Breast epithelium (tissue), 4 donors: Measurements from ENCODE around the gene CFLAR. TPM values are rescaled to one million over a fixed set of nuclear protein-coding genes. Genes with fewer than 3 reads are reported as not detected.
"Not testable (repeated sequence)": the region's sequence is repeated elsewhere in the genome, so short reads cannot be mapped to it uniquely, and the experiment has no call there.

Experiments
- DNase-seq, 2 donors: peaks; one replicate each; pipeline ENCODE4 v3.0.0-alpha.2; 2019; ENCODE audit warnings: low spot score in 2 of 2
- H3K27ac ChIP-seq, 2 donors: fragments of 200-600 bp; sonication (generic) in 1 of 2; one replicate each; pipeline ENCODE4 v1.5.1; 2016 to 2019; ENCODE audit warnings: mild to moderate bottlenecking in 1 of 2
- H3K27me3 ChIP-seq, 2 donors: fragments of 200-600 bp; sonication (generic) in 1 of 2; one replicate each; pipeline versions ENCODE4 v1.5.1 to v1.6.0; 2017 to 2019; ENCODE audit warnings: control low read depth in 1 of 2, mild to moderate bottlenecking in 1 of 2
- H3K36me3 ChIP-seq: fragments of 200-600 bp; one replicate; pipeline ENCODE4 v1.5.1; 2019
- H3K4me1 ChIP-seq, 2 donors: fragments of 200-600 bp; sonication (generic); one replicate each; pipeline ENCODE4 v1.5.1; 2016 to 2019; ENCODE audit warnings: control low read depth in 1 of 2
- H3K4me3 ChIP-seq, 3 donors: fragments of 200-600 bp; sonication (generic); 1 replicate in 2 of 3; 2 replicates in 1 of 3; pipeline ENCODE4 v1.5.1; 2016 to 2019; ENCODE audit warnings: mild to moderate bottlenecking in 3 of 3, moderate library complexity in 2 of 3
- H3K9me3 ChIP-seq, 2 donors: fragments of 200-600 bp; sonication (generic) in 1 of 2; one replicate each; pipeline ENCODE4 v1.5.1; 2016 to 2019; ENCODE audit warnings: control low read depth in 1 of 2
- POLR2A ChIP-seq: fragments of 450-650 bp; IDR thresholded peaks from one replicate; pipeline ENCODE4 v1.6.1; 2016; ENCODE audit warnings: antibody characterized with exemption, mild to moderate bottlenecking, moderate library complexity
- POLR2AphosphoS5 ChIP-seq, 3 donors: sonication (generic); formaldehyde crosslinking; IDR thresholded peaks; one replicate each; pipeline ENCODE4 v1.6.1; 2017; ENCODE audit warnings: antibody characterized with exemption in 3 of 3
- intact Hi-C: fragments of 100-400 bp; cut with DNase I; formaldehyde crosslinking; loops from one replicate; pipeline ENCODE4 v1.15.1; 2023; ENCODE audit warnings: low total_unique reads
- total RNA-seq, 3 donors: library from RNA; depleted of rRNA; stranded (reverse); fragments of >200 nt; gene quantifications; one replicate each; pipeline ENCODE4 v1.1.0, GENCODE V29; 2016
- TF ChIP-seq, protein P1 (sequence below), 3 donors: fragments of 450-650 bp; IDR thresholded peaks; one replicate each; pipeline ENCODE4 v1.5.1; 2016 to 2017; ENCODE audit warnings: antibody characterized with exemption in 3 of 3, mild to moderate bottlenecking in 3 of 3, moderate library complexity in 3 of 3

CFLAR gene
- total RNA-seq, 3 donors from 2014 or later = 180 to 322 (median 207) TPM

DNA sequence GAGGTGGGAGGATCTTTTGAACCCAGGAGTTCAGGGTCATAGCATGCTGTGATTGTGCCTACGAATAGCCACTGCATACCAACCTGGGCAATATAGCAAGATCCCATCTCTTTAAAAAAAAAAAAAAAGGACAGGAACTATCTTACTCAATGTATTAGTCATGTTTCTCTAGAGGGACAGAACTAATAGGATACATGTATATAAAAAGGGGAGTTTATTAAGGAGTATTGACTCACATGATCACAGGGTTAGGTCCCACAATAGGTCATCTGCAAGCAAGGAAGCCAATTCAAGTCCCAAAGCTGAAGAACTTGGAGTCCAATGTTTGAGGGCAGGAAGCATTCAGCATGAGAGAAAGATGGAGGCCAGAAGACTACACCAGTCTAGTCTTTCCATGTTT lies 48.2 kb downstream of the CFLAR start:
- intact Hi-C loops = loop anchor here (2.0 kb wide), 1 partner anchor 19 kb away; no protein-coding TSS in a partner anchor

DNA sequence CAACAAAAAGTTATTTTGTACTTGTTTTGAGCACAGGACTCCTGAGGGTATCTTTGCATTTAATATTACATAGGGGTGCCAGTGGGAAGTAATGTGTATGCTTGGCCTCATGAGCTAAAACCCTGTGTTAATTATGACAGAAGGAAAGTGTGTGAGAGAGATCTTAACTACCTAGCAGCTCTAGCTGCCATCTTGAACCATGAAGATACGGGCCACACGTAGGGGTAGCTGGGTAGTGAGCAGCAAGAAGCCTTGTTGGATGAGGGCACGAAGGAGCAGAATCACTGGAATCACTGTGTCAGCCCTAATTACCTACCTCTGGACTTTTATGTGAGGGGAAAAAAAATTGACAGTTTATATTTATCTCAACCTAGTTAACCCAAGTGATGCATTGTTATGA lies 51.6 kb downstream of the CFLAR start:
- Histone ChIP-seq H3K27ac (no peak overlapping the region), H3K4me3 (no peak overlapping the region), H3K4me1 (no peaks in the 10 kb centered on the region), H3K36me3 (peaks cover 20% of the 10 kb centered on the region), H3K27me3 (no peaks in the 10 kb centered on the region), H3K9me3 (no peaks in the 10 kb centered on the region)
- DNase-seq = no peak
- intact Hi-C loops = no loop called here
- TF ChIP-seq, protein P1, sequence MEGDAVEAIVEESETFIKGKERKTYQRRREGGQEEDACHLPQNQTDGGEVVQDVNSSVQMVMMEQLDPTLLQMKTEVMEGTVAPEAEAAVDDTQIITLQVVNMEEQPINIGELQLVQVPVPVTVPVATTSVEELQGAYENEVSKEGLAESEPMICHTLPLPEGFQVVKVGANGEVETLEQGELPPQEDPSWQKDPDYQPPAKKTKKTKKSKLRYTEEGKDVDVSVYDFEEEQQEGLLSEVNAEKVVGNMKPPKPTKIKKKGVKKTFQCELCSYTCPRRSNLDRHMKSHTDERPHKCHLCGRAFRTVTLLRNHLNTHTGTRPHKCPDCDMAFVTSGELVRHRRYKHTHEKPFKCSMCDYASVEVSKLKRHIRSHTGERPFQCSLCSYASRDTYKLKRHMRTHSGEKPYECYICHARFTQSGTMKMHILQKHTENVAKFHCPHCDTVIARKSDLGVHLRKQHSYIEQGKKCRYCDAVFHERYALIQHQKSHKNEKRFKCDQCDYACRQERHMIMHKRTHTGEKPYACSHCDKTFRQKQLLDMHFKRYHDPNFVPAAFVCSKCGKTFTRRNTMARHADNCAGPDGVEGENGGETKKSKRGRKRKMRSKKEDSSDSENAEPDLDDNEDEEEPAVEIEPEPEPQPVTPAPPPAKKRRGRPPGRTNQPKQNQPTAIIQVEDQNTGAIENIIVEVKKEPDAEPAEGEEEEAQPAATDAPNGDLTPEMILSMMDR (IDR thresholded peaks at IDR 0.05) = no peak
- no peak for TF ChIP-seq POLR2AphosphoS5 (IDR thresholded peaks at IDR 0.05)
- TF ChIP-seq POLR2A = no peak

More for the DNA sequence above, 48.2 kb downstream of the CFLAR start:
- Histone ChIP-seq H3K9me3 (no peaks in the 10 kb centered on the region), H3K4me1 (no peaks in the 10 kb centered on the region), H3K4me3 (no peak overlapping the region), H3K27ac (no peak overlapping the region), H3K27me3 (no peaks in the 10 kb centered on the region), H3K36me3 (peaks cover 21% of the 10 kb centered on the region)
- DNase-seq = no peak
- TF ChIP-seq POLR2AphosphoS5 (IDR thresholded peaks at IDR 0.05) (no peak), POLR2A (no peak)
- TF ChIP-seq, protein P1 (IDR thresholded peaks at IDR 0.05) = no peak

DNA sequence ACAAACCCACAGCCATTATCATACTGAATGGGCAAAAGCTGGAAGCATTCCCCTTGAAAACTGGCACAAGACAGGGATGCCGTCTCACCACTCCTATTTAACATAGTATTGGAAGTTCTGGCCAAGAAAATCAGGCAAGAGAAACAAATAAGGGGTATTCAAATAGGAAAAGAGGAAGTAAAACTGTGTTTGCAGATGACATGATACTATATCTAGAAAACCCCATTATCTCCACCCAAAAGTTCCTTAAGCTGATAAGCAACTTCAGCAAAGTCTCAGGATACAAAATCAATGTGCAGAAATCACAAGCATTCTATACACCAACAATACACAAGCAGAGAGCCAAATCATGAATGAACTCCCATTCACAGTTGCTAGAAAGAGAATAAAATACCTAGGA lies 52.5 kb downstream of the CFLAR start:
- H3K27me3 ChIP-seq, H3K27ac ChIP-seq, H3K4me1 ChIP-seq, intact Hi-C loops, H3K4me3 ChIP-seq, H3K9me3 ChIP-seq, DNase-seq: not testable (repeated sequence)
- H3K36me3 ChIP-seq = peaks cover 11% of the 10 kb centered on the region

DNA sequence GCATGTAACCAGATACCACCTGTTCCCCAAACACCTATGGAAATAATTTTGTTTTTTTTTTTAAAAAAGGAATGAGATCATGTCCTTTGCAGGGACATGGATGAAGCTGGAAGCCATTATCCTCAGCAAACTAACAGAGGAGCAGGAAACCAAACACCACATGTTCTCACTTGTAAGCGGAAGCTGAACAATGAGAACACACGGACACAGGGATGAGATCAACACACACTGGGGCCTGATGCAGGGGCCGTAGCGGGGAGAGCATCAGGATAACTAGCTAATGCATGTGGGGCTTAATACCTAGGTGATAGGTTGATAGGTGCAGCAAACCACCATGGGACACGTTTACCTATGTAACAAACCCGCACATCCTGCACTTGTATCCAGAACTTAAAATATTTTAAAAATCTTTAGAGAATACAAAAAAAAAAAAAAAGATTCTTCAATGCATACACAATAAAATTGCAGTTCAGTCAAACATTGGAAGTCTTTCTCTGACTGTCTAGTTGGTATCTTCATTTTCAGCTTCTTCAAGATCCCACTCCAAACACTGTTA lies 55.4 kb downstream of the CFLAR start:
- Histone ChIP-seq H3K9me3 (no peaks in the 10 kb centered on the region), H3K27ac (no peak overlapping the region), H3K4me3 (no peak overlapping the region), H3K4me1 (no peaks in the 10 kb centered on the region), H3K36me3 (no peaks in the 10 kb centered on the region), H3K27me3 (no peaks in the 10 kb centered on the region)
- intact Hi-C loops = no loop called here
- no peak for DNase-seq
- no peak for TF ChIP-seq POLR2A
- no peak for TF ChIP-seq POLR2AphosphoS5 (IDR thresholded peaks at IDR 0.05)
- TF ChIP-seq, protein P1 (IDR thresholded peaks at IDR 0.05) = no peak

DNA sequence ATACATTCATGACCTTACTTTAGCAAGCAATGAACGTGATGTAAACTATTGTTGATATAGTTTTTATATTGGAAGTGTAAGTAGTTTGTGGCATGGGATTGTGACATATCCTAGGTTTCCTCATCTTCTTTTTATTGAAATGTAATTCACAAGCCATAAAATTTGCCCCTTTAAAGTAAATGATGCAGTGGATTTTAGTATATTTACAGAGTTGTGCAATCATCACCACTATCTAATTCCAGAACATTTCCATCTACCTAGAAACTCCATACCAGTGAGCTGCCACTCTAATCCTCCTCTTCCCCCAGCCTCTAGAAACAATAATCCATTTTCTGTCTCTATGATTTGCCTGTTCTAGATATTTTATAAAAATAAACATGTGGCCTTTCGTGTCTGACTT lies 56.3 kb downstream of the CFLAR start:
- TF ChIP-seq POLR2A = no peak
- TF ChIP-seq, protein P1 (IDR thresholded peaks at IDR 0.05) = no peak
- no peak for TF ChIP-seq POLR2AphosphoS5 (IDR thresholded peaks at IDR 0.05)
- Histone ChIP-seq H3K4me3 (no peak overlapping the region), H3K27ac (no peak overlapping the region), H3K9me3 (no peaks in the 10 kb centered on the region), H3K36me3 (no peaks in the 10 kb centered on the region), H3K4me1 (no peaks in the 10 kb centered on the region), H3K27me3 (no peaks in the 10 kb centered on the region)
- no peak for DNase-seq
- intact Hi-C loops = no loop called here

DNA sequence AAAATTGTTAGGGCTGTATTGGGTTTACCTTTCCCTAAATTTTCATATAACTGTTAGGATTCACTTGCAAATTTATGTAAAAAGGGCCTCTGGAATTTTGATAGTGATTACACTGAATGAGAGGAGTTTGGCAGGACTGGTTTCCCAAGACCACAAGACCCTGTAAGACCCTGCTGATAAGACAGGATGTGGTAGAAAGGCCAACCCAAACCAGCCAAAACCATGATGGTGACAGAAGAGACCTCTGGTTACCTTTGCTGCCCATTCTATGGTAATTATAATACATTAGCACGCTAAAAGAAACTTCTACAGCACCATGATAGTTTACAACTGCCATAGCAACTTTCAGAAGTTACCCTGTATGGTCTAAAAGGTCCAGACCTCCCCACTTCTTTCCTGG lies 58.7 kb downstream of the CFLAR start:
- Histone ChIP-seq H3K27me3 (no peaks in the 10 kb centered on the region), H3K36me3 (no peaks in the 10 kb centered on the region), H3K27ac (no peak overlapping the region), H3K9me3 (no peaks in the 10 kb centered on the region), H3K4me1 (no peaks in the 10 kb centered on the region), H3K4me3 (no peak overlapping the region)
- intact Hi-C loops = no loop called here
- TF ChIP-seq, protein P1 (IDR thresholded peaks at IDR 0.05) = no peak
- TF ChIP-seq POLR2AphosphoS5 (IDR thresholded peaks at IDR 0.05) (no peak), POLR2A (no peak)
- no peak for DNase-seq
